Measurements from ENCODE around the gene SSX2B.
"Not testable (repeated sequence)": the region's sequence is repeated elsewhere in the genome, so short reads cannot be mapped to it uniquely, and the experiment has no call there.

DNA sequence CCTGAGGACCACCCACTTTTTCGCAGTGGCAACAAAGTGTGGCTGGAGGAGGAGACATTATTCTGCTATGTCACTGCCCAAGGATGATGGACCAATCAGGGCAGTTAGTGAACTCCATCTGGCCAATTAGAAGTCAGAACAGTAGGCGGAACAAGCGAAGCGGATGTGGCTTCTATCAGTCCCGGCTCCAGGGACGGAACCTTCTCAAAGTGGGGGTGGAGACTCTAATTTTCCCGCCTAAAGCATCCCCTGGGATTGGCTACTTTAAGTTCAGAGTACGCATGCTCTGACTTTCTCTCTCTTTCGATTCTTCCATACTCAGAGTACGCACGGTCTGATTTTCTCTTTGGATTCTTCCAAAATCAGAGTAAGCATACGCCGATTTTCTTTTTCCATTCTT lies at the start of gene SSX2B:
- TF ChIP-seq, protein P1, sequence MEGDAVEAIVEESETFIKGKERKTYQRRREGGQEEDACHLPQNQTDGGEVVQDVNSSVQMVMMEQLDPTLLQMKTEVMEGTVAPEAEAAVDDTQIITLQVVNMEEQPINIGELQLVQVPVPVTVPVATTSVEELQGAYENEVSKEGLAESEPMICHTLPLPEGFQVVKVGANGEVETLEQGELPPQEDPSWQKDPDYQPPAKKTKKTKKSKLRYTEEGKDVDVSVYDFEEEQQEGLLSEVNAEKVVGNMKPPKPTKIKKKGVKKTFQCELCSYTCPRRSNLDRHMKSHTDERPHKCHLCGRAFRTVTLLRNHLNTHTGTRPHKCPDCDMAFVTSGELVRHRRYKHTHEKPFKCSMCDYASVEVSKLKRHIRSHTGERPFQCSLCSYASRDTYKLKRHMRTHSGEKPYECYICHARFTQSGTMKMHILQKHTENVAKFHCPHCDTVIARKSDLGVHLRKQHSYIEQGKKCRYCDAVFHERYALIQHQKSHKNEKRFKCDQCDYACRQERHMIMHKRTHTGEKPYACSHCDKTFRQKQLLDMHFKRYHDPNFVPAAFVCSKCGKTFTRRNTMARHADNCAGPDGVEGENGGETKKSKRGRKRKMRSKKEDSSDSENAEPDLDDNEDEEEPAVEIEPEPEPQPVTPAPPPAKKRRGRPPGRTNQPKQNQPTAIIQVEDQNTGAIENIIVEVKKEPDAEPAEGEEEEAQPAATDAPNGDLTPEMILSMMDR (IDR thresholded peaks at IDR 0.05), result not testable (repeated sequence)
- not testable (repeated sequence) for TF ChIP-seq POLR2A (IDR thresholded peaks at IDR 0.05)
